Liver (tissue), 9 donors: ENCODE data around the gene U2AF2. TPM values are rescaled to one million over a fixed set of nuclear protein-coding genes. Genes with fewer than 3 reads are reported as not detected.

Experiments used
- DNase-seq: peaks from one replicate; pipeline ENCODE4 v3.0.0-alpha.2; 2017; ENCODE audit warnings: low spot score
- H3K27ac ChIP-seq, 2 donors: one replicate each; pipeline ENCODE4 v1.7.0; 2013; ENCODE audit warnings: inconsistent platforms in 2 of 2, low read length in 2 of 2, control low read depth in 1 of 2, low read depth in 1 of 2, mild to moderate bottlenecking in 1 of 2
- H3K27me3 ChIP-seq, 4 donors: one replicate each; pipeline versions ENCODE4 v1.6.1 to v1.7.0; 2013; ENCODE audit warnings: low read length in 3 of 4, inconsistent platforms in 1 of 4, mild to moderate bottlenecking in 1 of 4, moderate library complexity in 1 of 4; ENCODE audit not compliant: control insufficient read depth in 4 of 4, insufficient read depth in 4 of 4
- H3K36me3 ChIP-seq, 4 donors: one replicate each; pipeline versions ENCODE4 v1.6.1 to v1.7.0; 2013; ENCODE audit warnings: low read length in 3 of 4, mild to moderate bottlenecking in 3 of 4, low read depth in 1 of 4, moderate library complexity in 1 of 4; ENCODE audit not compliant: control insufficient read depth in 4 of 4, insufficient read depth in 3 of 4
- H3K4me1 ChIP-seq, 4 donors: one replicate each; pipeline versions ENCODE4 v1.6.1 to v1.7.0; 2013; ENCODE audit warnings: low read length in 3 of 4, mild to moderate bottlenecking in 3 of 4, moderate library complexity in 1 of 4; ENCODE audit not compliant: control insufficient read depth in 4 of 4, insufficient read depth in 4 of 4
- H3K4me3 ChIP-seq, 3 donors: one replicate each; pipeline versions ENCODE4 v1.6.1 to v1.7.0; 2013; ENCODE audit warnings: low read length in 3 of 3, control low read depth in 1 of 3, low read depth in 1 of 3, mild to moderate bottlenecking in 1 of 3
- H3K9ac ChIP-seq, 2 donors: one replicate each; pipeline ENCODE4 v1.7.0; 2013; ENCODE audit warnings: low read length in 2 of 2, mild to moderate bottlenecking in 2 of 2, moderate library complexity in 2 of 2, control low read depth in 1 of 2, low read depth in 1 of 2
- H3K9me3 ChIP-seq, 4 donors: one replicate each; pipeline versions ENCODE4 v1.6.1 to v1.7.0; 2013; ENCODE audit warnings: low read length in 3 of 4; ENCODE audit not compliant: control insufficient read depth in 4 of 4
- EGR1 ChIP-seq, 2 donors: IDR thresholded peaks; 2 replicates each; pipeline ENCODE4 v1.6.1; 2016 to 2018; ENCODE audit warnings: antibody characterized with exemption in 2 of 2, low read depth in 2 of 2
- FOXA1 ChIP-seq: IDR thresholded peaks from 2 replicates; pipeline ENCODE4 v1.6.1; 2016; ENCODE audit warnings: antibody characterized with exemption
- FOXA2 ChIP-seq: IDR thresholded peaks from 2 replicates; pipeline ENCODE4 v1.6.1; 2016; ENCODE audit warnings: antibody characterized with exemption
- GABPA ChIP-seq, 2 donors: IDR thresholded peaks in 1 of 2; conservative IDR thresholded peaks in 1 of 2; 2 replicates each; pipeline ENCODE4 v1.6.1; 2016; ENCODE audit warnings: antibody characterized with exemption in 2 of 2, mild to moderate bottlenecking in 1 of 2, moderate library complexity in 1 of 2
- HNF4A ChIP-seq, 2 donors: conservative IDR thresholded peaks; 2 replicates each; pipeline ENCODE4 v1.6.1; 2016; ENCODE audit warnings: antibody characterized with exemption in 2 of 2, mild to moderate bottlenecking in 2 of 2
- HNF4G ChIP-seq: IDR thresholded peaks from 2 replicates; pipeline ENCODE4 v1.6.1; 2016; ENCODE audit warnings: antibody characterized with exemption
- JUND ChIP-seq, 2 donors: IDR thresholded peaks; 2 replicates each; pipeline ENCODE4 v1.6.1; 2016; ENCODE audit warnings: antibody characterized with exemption in 2 of 2
- NR2F2 ChIP-seq: IDR thresholded peaks from 2 replicates; pipeline ENCODE4 v1.6.1; 2016; ENCODE audit warnings: antibody characterized with exemption
- RAD21 ChIP-seq, 2 donors: IDR thresholded peaks; 2 replicates each; pipeline ENCODE4 v1.6.1; 2016; ENCODE audit warnings: antibody characterized with exemption in 2 of 2, mild to moderate bottlenecking in 2 of 2
- RXRA ChIP-seq, 2 donors: IDR thresholded peaks; 2 replicates each; pipeline ENCODE4 v1.6.1; 2017 to 2018; ENCODE audit warnings: antibody characterized with exemption in 2 of 2, mild to moderate bottlenecking in 1 of 2
- SP1 ChIP-seq: IDR thresholded peaks from 2 replicates; pipeline ENCODE4 v1.6.1; 2018; ENCODE audit warnings: antibody characterized with exemption, mild to moderate bottlenecking
- TAF1 ChIP-seq: conservative IDR thresholded peaks from 2 replicates; pipeline ENCODE4 v1.6.1; 2016; ENCODE audit warnings: antibody characterized with exemption, mild to moderate bottlenecking
- YY1 ChIP-seq: IDR thresholded peaks from 2 replicates; pipeline ENCODE4 v1.6.1; 2016; ENCODE audit warnings: antibody characterized with exemption, mild to moderate bottlenecking
- WGBS: extraction: QIAGEN DNeasy Blood & Tissue Kit; methylation state at CpG from one replicate; pipeline ENCODE4 v1.1.7; 2013; 5-methylcytosine and 5-hydroxymethylcytosine counted together
- polyA plus RNA-seq, 2 donors: library from polyadenylated mRNA; stranded (reverse) in 1 of 2; unstranded in 1 of 2; fragments of 200-250 nt in 1 of 2; fragments of >200 nt in 1 of 2; fragmentation: Nextera tagmentation in 1 of 2; extraction: Ambion mirVana in 1 of 2; gene quantifications; one replicate each; pipeline versions ENCODE4 v1.2.1 to v1.2.3, GENCODE V29; 2013 to 2015
- total RNA-seq, 2 donors: library from RNA; depleted of rRNA; stranded (reverse); fragments of >200 nt; gene quantifications; one replicate each; pipeline ENCODE4 v1.2.3, GENCODE V29; 2014
- TF ChIP-seq, protein P1 (sequence below): IDR thresholded peaks from 2 replicates; pipeline ENCODE4 v1.6.1; 2016; ENCODE audit warnings: antibody characterized with exemption
- TF ChIP-seq, protein P2 (sequence below): fragments of 150-350 bp; IDR thresholded peaks from 2 replicates; pipeline ENCODE4 v1.5.1; 2017; ENCODE audit warnings: improper control_type of control experiment, low read depth, low read length; ENCODE audit not compliant: missing input control
- TF ChIP-seq, protein P3 (sequence below): IDR thresholded peaks from 2 replicates; pipeline ENCODE4 v1.6.1; 2016; ENCODE audit warnings: antibody characterized with exemption
- TF ChIP-seq, protein P4 (sequence below): IDR thresholded peaks from 2 replicates; pipeline ENCODE4 v1.6.1; 2016; ENCODE audit warnings: antibody characterized with exemption, mild to moderate bottlenecking
- TF ChIP-seq, protein P5 (sequence below): IDR thresholded peaks from 2 replicates; pipeline ENCODE4 v1.6.1; 2016; ENCODE audit warnings: antibody characterized with exemption
- donor health status: healthy.
- donor health status: healthy.
- donor health status: healthy.
- donor health status: healthy.
- donor health status: healthy.

The U2AF2 gene
- total and polyA plus RNA-seq, 4 donors = 8.6 to 66.6 (median 51.2) TPM

DNA sequence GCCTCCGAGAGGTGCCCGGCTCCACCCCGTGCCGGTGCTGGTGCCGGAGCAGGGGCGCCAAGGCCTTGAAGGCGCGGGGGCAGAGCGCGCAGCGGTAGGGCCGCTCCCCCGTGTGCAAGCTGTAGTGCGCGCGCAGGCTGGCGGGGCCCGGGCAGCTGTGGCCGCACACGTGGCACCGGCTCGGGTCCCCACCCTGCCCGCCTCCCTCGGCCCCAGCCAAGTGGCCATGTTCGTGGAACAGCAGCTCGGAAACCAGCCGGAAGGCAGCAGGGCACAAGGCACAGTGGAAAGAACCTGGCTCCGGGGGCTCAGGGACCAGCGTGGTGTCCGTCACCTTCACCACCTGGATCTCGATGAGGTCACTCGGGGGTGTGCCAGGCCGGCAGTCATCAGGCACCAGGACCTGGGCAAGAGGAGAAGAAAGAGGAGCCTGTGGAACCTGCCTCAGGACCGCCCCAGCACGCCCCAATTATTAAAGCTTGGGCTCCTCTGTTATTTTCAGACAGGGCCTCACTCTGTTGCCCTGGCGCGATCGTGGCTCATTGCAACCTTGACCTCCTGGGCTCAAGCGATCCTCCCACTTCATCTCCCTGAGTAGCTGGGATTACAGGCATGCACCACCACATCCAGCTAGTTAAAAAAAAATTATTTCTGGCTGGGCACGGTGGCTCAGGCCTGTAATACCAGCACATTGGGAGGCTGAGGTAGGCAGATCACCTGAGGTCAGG, 32.4 kb upstream of the U2AF2 start:
- TF ChIP-seq, protein P1, sequence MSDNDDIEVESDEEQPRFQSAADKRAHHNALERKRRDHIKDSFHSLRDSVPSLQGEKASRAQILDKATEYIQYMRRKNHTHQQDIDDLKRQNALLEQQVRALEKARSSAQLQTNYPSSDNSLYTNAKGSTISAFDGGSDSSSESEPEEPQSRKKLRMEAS = no peak
- TF ChIP-seq RAD21 (IDR thresholded peaks at IDR 0.05) (no peak), HNF4G (no peak), JUND (IDR thresholded peaks at IDR 0.05) (no peak), NR2F2 (no peak), TAF1 (no peak), YY1 (no peak), SP1 (no peak), FOXA2 (no peak), RXRA (IDR thresholded peaks at IDR 0.05) (no peak), GABPA (IDR thresholded peaks at IDR 0.05 in 1 of 2, conservative IDR thresholded peaks at IDR 0.05 in 1 of 2) (no peak), EGR1 (IDR thresholded peaks at IDR 0.05; ENCODE audit: low read depth in 2 of 2) (no peak), FOXA1 (no peak), HNF4A (conservative IDR thresholded peaks at IDR 0.05) (no peak)
- TF ChIP-seq, protein P2, sequence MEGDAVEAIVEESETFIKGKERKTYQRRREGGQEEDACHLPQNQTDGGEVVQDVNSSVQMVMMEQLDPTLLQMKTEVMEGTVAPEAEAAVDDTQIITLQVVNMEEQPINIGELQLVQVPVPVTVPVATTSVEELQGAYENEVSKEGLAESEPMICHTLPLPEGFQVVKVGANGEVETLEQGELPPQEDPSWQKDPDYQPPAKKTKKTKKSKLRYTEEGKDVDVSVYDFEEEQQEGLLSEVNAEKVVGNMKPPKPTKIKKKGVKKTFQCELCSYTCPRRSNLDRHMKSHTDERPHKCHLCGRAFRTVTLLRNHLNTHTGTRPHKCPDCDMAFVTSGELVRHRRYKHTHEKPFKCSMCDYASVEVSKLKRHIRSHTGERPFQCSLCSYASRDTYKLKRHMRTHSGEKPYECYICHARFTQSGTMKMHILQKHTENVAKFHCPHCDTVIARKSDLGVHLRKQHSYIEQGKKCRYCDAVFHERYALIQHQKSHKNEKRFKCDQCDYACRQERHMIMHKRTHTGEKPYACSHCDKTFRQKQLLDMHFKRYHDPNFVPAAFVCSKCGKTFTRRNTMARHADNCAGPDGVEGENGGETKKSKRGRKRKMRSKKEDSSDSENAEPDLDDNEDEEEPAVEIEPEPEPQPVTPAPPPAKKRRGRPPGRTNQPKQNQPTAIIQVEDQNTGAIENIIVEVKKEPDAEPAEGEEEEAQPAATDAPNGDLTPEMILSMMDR = no peak
- TF ChIP-seq, protein P3, sequence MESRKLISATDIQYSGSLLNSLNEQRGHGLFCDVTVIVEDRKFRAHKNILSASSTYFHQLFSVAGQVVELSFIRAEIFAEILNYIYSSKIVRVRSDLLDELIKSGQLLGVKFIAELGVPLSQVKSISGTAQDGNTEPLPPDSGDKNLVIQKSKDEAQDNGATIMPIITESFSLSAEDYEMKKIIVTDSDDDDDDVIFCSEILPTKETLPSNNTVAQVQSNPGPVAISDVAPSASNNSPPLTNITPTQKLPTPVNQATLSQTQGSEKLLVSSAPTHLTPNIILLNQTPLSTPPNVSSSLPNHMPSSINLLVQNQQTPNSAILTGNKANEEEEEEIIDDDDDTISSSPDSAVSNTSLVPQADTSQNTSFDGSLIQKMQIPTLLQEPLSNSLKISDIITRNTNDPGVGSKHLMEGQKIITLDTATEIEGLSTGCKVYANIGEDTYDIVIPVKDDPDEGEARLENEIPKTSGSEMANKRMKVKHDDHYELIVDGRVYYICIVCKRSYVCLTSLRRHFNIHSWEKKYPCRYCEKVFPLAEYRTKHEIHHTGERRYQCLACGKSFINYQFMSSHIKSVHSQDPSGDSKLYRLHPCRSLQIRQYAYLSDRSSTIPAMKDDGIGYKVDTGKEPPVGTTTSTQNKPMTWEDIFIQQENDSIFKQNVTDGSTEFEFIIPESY = no peak
- TF ChIP-seq, protein P4, sequence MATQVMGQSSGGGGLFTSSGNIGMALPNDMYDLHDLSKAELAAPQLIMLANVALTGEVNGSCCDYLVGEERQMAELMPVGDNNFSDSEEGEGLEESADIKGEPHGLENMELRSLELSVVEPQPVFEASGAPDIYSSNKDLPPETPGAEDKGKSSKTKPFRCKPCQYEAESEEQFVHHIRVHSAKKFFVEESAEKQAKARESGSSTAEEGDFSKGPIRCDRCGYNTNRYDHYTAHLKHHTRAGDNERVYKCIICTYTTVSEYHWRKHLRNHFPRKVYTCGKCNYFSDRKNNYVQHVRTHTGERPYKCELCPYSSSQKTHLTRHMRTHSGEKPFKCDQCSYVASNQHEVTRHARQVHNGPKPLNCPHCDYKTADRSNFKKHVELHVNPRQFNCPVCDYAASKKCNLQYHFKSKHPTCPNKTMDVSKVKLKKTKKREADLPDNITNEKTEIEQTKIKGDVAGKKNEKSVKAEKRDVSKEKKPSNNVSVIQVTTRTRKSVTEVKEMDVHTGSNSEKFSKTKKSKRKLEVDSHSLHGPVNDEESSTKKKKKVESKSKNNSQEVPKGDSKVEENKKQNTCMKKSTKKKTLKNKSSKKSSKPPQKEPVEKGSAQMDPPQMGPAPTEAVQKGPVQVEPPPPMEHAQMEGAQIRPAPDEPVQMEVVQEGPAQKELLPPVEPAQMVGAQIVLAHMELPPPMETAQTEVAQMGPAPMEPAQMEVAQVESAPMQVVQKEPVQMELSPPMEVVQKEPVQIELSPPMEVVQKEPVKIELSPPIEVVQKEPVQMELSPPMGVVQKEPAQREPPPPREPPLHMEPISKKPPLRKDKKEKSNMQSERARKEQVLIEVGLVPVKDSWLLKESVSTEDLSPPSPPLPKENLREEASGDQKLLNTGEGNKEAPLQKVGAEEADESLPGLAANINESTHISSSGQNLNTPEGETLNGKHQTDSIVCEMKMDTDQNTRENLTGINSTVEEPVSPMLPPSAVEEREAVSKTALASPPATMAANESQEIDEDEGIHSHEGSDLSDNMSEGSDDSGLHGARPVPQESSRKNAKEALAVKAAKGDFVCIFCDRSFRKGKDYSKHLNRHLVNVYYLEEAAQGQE = no peak
- TF ChIP-seq, protein P5, sequence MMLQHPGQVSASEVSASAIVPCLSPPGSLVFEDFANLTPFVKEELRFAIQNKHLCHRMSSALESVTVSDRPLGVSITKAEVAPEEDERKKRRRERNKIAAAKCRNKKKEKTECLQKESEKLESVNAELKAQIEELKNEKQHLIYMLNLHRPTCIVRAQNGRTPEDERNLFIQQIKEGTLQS = no peak
- WGBS = 93% methylated on average over 40 of the region's 40 CpGs
- no peak overlapping the region for H3K9ac ChIP-seq
- peaks cover 0 to 4% (median 3%) of the 10 kb centered on the region in 4 donors for H3K36me3 ChIP-seq
- H3K9me3 ChIP-seq = no peaks in the 10 kb centered on the region
- DNase-seq = no peak
- H3K4me1 ChIP-seq = peaks cover 0 to 12% (median 7%) of the 10 kb centered on the region in 4 donors
- no peak overlapping the region for H3K4me3 ChIP-seq
- no peak overlapping the region for H3K27ac ChIP-seq
- no peaks in the 10 kb centered on the region for H3K27me3 ChIP-seq
